ENCODE measurements around the gene CLDN9.

GRCh38 chr16:3022684-3023414 lies 10.1 kb downstream of the CLDN9 start:
- TF ChIP-seq, protein P1, sequence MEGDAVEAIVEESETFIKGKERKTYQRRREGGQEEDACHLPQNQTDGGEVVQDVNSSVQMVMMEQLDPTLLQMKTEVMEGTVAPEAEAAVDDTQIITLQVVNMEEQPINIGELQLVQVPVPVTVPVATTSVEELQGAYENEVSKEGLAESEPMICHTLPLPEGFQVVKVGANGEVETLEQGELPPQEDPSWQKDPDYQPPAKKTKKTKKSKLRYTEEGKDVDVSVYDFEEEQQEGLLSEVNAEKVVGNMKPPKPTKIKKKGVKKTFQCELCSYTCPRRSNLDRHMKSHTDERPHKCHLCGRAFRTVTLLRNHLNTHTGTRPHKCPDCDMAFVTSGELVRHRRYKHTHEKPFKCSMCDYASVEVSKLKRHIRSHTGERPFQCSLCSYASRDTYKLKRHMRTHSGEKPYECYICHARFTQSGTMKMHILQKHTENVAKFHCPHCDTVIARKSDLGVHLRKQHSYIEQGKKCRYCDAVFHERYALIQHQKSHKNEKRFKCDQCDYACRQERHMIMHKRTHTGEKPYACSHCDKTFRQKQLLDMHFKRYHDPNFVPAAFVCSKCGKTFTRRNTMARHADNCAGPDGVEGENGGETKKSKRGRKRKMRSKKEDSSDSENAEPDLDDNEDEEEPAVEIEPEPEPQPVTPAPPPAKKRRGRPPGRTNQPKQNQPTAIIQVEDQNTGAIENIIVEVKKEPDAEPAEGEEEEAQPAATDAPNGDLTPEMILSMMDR (IDR thresholded peaks at IDR 0.05), result no peak
- TF ChIP-seq POLR2A (IDR thresholded peaks at IDR 0.05), result no peak

Measured in esophagus squamous epithelium (tissue), 4 donors.